Activated CD8-positive, alpha-beta memory T cell treated with anti-CD3 and anti-CD28 coated beads, Interleukin-2, amount 50 U/mL, for 48 hours (primary cell): Measurements from ENCODE around the gene LRP1.

Source experiments
- DNase-seq: peaks from one replicate; pipeline ENCODE4 v3.0.0-alpha.2; 2020

Gene LRP1

DNA sequence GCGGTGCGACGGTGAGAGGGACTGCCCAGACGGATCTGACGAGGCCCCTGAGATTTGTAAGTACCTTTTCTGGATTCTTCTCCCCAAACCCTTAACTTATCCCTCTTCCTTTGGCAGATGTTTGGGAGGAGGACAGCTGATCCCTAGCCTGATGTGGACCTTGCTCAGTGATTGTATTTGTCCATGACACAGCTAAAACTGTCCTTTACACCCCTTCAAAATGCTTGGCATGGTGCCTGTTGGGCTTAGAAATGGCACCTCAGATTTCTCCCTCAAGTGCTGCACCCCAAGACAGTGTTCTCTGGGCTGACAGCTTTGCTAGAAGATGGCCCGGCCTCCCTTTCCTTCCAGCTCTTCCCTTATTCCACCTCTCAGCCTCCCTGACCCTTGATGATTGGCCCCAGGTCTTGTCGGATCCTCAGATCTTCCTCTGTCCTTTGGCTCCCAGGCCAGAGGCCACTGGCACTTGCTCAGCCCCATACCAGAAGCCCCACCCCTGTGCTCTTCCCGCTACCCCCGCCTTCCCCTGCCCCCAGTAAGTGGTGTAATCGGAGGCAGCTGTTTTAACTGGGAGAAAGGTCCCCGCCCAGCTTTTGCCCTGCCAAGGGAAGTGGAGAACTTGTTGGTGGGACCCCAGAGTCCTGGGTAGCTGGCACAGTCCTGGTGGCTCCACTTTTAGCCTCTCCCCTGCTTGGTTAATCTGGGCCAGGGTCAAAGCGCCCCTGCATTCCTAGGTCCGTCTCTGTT is 10.4 kb downstream of the LRP1 start:
- no peak for DNase-seq

DNA sequence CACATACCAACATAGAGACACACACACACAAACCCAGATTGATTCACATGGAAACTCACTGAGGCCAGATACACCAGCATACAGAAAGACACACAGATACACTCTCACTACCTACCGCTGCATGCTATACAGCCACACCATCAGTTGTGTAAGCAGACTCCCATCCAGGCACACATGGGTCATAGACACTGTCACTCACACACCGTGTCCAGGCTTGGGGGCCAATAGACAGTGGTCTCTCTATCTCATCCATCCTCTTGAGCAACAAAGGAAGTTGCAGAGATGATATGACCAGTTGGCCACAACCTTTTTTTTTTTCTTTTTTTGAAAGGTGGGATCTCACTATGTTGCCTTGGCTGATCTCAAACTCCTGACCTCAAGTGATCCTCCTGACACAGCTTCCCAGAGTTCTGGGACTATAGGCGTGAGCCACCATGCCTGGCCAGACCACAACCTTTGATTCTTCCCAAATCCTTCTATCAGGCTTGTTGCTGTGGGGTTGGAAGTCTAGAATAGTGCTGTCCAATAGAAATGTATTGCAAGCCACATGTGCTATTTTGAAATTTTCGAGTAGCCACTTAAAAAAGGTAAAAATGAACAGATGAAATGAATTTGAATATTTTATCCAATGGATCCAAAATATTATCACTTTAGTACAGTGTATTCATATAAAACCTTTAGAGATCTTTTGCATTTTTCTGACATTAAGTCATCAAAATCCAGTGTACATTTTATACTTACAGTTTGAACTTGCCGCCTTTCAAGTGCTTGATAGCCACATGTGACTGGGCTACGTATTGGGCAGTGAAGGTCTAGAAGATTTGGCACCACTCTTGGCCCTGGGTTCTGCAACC is 11.7 kb downstream of the LRP1 start:
- DNase-seq, result no peak

DNA sequence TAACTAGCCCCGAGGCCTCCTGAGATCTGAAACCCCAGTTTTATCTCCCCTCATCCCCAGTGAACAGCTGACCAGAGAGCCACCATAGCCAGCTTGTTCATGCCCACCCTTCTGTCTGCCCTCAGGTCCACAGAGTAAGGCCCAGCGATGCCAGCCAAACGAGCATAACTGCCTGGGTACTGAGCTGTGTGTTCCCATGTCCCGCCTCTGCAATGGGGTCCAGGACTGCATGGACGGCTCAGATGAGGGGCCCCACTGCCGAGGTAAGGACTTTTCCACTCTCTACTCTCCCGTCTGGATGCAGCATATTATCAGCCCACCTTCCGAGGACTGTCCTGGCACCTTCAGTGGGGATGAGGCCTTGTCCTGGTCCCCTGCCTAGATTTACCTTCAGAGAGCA is 13.0 kb downstream of the LRP1 start:
- no peak for DNase-seq

DNA sequence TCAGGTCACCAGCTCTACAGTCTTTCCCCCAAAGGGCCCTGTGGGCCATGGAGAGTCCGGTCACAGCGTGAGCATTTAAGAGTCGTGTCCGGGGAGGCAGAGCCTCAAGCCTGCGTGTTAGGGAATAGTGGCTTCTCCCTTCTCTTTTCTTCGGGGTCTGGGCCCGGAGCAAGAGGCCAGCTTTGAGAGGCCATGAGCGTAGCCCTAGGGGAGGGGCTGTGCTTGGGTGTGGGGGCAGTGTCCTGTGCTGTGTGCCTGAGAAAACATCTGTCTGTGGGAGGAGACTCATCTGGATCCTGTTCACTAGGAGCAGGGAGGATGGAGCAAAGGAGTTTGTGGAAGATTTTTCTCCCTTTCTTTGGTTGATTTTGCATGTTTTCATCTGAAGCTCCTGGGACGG is 13.8 kb downstream of the LRP1 start:
- no peak for DNase-seq

DNA sequence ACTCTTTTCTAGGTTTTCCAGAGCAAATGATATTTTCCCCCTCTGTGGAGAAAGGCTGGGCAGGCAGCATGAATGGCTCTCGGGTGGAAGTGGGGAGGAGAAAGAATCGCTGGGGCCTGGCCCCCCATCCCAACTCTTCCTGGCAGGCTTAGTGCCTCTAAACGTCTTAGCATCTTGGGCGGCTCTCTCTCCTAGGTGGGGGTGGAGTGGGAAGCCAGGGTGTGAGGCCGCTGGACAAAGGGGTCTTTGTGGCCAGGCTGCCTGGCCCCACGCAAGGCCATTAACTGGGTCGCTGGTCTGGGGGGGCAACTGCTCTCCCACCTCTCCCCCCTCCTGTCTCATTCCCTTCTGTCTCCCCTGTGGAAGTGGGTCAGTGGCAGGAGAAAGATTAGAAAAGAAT is 14.4 kb downstream of the LRP1 start:
- DNase-seq, result no peak

DNA sequence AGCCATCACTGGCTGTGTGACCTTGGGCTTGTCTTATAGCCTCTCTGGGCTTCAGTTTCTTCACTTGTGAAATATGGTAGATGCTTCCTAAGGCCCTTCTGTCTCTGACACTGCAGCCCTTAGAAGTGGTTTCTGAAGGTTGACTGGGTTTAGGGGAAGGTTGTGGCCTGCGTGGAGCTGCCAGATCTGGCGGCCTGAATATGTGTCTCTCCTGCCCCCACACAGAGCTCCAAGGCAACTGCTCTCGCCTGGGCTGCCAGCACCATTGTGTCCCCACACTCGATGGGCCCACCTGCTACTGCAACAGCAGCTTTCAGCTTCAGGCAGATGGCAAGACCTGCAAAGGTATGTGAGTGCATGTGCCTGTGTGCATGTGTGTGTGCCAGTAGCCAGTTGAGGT is 15.2 kb downstream of the LRP1 start:
- DNase-seq, result no peak

DNA sequence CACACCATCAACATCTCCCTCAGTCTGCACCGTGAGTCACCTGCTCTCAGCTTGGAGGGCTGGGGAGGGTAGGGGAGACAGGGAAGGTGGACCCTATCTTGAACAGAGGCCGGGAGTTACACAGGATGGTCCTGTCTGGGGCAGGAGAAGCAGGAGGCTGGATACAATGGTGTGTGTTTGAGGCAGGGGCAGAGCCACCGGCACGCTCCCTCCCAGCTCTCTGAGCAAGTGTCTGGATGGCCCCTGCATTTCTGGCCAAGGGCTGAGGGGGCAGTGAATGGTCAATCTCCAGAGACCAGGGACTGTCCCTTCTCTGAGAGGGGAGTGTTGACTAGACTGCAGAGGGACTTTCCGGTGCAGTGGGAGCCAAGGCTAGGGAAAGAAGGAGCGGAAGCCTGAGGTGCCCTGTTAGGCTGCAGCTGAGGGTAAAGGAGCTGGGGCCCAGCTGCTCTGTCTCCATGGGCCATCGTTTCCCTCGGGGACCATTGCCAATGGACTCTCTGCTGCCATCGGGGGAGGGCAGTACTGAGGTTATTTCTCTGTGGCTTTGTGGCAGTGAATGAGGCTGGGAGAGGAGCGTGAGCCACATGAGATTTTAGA is 17.3 kb downstream of the LRP1 start:
- DNase-seq, result no peak

DNA sequence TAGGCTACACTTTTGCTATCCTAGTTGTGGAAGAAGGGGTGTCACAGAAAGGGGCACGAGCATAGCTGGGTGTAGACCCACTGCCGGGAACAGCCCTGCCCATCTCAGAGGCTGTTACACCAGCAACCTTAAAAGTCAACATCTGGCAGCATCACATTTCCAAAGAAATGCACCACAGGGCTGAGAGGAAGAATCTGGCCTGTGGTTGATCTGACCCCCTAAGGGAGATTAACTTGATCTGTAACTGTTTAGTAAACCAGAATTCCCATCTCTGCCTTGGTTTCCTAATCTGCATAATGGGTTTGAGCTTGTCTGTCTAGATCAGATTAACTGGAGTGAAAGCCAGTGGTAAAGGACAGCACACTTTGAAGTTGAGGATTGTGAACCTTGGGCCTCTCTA is 17.8 kb downstream of the LRP1 start:
- DNase-seq, result no peak

DNA sequence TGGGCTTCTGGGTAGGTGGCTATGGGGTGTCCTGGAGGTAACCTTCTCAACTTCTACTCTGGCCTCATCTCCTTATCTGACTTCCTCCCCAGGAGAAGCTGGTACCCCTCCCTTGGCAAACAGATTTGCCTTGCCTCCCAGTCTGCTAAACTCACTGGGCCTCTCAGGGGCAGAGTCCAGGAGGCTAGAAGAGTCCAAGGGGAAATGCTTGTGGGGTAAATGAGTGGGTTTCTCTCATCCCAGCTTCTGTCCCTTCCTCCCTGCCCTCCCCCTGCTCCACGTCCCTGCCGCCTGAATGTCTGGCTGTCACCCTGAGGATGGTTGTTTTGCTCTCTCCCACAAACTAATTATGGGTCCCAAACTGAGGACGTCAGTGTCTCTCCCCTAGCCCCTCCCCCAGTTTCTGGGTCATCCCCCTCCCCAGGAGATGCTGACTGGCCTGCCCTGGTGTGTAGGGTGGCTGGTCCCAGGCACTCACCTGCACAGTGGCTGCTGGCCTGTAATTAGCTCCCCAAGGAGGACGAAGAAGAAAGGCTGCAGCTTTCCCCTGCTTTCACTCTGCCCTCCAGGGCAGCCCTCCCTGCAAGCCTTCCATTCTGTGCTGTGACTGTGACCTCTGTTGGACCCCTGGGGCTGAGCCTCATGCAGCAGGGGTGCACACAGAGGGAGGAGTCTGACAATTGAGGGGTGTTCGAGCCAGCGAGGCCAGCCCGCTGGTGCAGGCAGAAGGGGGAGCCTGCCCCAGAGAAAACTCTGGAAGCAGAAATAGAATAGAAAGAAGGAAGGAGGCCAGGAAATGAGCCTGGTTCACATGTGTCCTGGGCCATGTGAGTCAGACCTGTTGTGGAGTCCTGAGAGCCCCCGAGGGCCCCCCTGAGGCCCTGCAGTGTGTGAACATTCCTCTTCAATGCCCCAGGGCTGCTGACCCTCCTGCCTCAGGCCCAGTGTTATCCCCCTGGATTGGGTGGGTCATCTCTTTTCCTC is 19.0 kb downstream of the LRP1 start, which contains the start of gene LRP1-AS:
LRP1-AS (minus strand) TSS at position 659 of the 984 bp plus-strand sequence.
- no peak for DNase-seq

DNA sequence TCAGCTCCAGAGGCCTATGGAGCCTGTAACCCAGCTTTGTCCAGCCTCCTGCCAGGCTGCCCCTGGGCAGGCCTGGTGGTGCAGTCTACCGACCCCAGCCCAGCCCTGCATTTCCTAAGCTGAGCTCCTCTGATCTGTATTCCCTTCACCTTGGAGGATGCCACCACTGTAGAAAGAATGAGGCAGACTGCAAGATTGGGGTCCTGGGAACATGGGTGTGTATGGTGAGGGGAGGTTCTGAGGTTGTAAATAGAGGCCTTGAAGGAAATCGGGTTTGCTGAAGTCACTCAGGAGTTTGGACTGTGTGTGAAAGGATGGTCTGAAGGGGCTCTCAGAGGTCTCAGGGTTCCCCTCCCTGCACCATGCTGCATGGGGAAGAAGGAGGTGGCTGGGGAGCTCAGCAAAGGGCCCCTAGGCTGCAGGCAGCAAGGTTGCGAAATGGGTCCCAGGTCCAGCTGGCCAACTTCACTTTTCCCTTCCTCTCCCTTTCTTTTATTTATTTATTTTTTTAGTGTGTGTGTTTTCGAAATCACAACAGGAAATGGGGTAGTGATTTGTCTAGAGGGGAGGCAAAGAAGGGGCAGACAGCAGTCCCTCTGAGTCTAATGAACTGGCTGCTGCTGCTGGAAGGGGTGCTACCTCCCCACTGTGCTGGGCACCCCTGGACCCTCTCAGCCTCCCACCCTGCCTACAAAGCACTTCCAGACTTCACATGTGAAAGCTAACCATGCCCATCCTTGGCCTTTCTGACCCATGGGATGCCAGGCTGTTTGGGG is 20.4 kb downstream of the LRP1 start:
- no peak for DNase-seq

DNA sequence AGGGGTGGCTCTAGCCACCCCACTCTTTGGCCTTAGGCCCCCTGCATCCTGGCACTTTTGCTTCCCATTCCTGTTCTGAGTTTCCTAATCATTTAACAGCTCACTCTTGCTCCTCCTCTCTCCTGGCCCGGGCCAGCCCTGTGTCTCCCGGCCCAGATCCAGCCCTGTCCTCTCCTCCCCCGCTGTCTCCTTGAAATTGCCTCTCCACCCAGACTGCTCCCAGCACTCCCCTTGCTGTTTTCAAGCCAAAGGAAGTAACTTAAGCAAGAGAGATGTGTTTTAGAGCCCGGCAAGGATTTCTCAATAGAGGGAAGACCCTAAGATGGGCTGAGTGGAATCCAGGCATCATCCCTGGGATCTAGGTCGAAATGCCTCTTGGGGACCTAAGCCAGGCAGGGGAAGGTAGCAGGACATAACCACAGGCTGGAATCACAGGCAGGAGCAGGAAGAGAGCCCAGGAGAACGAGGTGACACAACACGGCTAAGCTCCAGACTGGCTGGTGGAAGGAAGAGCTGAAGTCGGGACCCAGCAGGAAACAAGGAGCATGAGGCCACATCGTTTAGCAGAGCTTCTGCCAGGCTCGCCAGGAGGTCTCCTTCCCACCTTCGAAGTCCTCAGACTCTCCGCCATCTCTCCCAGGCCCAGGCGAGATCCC is 21.1 kb downstream of the LRP1 start:
- DNase-seq, result no peak

DNA sequence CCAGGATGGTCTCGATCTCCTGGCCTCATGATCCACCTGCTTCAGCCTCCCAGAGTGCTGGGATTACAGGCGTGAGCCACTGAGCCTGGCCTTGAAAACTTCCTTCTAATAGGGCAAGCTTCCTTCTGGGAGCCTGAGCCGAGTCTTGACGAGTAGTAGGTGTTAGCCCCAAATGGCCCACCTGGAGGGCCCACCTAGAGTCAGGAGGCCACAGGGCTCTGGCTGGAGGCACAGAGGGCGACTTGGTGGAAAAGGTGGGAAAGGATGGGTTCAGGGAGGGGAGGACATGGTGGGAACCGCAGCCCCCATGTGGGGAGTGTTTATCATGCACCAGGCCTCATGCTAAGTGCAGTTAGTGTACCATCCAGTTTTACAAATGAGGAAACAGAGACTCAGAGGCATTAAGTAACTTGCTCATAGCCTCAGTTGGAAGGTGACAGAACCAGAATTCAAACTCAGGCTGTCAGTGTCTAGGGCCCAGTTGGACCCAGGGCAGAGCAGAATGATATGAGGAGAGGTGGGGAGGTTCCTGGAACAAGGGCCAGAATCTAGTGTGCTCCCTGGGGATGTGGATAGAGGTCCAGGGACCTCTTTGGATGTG is 22.2 kb downstream of the LRP1 start:
- DNase-seq, result no peak

DNA sequence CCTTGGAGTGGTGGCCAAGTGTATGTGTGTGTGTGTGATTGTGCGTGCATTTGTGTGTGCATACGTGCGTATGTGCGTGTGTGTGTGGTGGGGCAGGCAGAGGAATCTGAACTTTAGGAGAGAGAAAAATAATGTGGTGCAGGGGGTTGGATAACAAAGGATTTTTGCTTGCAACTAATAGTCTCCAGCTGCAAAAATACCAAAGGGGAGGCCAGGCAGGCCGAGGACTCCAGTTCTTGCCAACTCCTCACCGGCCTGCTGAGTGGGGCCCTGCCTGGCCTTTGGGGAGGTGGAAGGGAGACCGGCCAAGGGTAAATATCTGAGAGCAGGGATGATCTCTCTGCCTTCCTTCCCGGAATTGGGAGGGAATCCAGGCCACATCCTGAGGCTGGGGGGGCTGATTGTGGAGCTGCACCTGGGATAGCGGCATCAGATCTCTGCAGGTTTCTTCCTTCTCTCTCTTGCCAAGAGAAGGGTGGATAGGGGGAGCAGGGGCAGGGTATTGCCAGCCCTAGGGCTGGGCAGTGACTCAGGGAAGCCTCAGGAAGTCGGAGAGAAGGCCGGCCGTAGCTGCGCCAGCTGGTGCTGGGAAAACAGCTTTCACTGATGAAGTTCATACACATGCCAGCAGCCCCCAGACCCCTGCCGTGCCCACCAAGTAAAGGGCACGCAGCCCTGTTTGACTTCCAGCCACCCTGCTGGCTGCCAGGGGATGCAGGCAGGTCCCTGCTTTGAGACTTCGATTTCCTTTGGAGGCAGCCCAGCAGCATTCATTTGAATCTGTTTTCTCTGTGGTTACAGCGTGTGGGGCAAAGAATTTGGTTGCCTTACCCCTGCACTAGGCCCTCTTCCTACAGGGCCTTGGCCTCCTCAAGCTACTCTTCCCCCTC is 23.7 kb downstream of the LRP1 start:
- no peak for DNase-seq

DNA sequence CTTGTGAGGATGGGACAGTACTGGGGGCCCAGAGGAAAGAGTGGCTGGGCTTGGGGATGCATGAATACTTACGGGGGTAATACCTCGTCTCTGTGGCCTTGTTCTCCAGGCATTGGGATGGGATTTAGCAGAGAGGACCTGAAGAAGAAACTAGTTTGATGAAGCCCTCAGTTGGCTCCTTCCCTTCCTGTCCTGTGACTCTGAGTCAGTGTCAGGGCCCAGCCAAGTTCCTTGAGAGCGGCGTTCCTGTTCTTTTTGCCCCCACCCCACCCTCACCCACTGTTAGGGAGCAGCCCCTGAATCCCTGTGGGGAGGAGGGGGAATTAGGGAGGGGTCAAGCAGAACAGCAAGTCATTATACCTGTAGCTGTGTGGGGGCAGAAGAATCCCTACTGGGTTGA is 24.4 kb downstream of the LRP1 start:
- DNase-seq, result no peak

DNA sequence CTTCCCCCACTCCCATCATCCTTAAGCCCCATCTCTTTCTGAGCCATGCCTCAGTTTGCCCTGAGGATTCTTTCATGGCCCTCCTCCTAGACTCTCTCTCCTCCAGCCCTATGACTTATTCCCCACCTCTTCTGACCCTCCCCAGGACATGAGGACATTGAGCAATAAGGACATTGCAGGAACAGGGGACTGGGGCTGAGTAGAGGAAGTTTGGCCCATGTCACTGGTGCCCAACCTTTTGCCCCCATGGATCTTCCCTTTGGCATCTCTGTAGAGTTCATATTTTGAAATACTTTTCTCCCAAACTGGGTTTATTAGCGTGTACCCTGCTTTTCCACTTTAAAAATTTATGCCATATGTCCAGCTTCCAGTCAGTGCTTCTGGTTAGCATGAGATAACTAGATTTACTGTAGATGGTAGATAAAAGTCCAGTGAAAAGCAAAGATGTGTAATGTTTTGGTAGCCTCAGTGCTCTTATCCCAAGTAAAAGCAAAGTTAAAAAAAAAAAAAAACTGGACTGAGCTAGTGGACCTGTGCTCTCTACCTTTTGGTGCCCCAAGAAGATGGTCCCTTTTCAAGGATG is 25.2 kb downstream of the LRP1 start:
- no peak for DNase-seq

DNA sequence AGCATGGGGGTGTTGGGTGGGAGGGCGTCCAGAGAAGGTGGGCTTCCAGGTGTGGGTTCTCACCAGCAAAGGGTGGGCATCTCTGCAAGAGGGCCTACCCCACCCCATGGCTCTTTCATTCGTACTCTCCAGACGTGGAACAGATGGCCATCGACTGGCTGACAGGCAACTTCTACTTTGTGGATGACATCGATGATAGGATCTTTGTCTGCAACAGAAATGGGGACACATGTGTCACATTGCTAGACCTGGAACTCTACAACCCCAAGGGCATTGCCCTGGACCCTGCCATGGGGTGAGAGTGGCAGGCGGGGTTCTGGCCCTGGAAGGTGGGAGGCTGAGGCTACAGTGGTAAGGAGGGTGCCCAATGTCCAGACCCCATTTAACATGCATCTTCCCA is 25.8 kb downstream of the LRP1 start:
- no peak for DNase-seq

DNA sequence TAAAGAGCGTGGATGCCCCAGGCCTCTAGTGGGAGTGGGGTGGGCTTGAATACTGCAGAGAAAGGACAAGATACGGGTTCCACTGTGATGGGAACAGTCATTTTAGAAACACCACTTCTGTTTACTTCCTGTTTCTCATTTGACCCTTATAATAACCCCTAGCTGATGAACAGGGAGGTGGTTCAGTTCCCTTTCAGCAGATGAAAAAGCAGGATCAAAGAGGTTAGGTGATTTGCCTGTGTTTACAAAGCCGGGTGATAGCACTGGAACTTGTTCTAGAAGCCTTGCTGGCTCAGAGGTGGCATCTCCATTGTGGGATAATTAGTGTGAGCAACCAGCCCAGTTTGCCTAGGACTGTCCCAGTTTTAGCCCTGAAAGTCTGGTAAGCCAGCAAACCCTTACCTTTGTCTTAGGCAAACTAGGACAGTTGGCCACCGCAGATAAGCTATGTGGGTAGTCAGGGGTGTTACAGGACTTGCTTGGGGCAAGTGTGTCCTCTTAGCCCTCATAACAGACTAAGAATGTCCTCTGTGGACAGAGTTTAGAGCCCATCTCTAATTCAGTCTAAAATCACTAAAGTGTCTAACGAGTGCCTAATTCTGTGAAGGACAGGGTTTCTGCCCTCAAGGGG is 26.6 kb downstream of the LRP1 start:
- no peak for DNase-seq

DNA sequence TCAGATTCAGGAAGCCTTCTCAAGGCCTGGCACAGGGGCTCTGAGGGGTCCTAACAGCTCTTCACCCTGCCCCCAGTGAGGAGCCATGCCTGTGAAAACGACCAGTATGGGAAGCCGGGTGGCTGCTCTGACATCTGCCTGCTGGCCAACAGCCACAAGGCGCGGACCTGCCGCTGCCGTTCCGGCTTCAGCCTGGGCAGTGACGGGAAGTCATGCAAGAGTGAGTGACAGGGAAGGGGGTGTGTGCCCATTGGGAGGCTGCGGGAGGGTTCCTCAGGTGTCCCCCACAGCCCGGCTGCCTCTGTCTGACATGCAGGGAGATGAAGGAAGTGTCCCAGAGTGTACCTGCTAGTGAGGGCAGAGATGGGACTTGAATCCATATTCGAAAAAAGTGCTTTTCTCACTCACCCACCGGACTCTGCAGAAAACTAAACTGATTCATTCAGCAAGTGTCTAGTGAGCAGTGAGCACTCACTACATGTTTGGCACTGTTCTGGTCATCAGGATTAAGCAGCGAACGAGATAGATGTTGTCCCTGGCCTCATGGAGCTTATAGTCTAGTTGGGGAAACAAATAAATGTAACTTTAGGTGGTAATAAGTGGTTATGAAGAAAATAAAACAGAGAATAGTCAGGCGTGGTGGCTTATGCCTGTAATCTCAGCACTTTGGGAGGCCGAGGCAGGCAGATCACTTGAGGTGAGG is 28.6 kb downstream of the LRP1 start:
- DNase-seq, result no peak
